Measurements from ENCODE around the gene GOLGA5.

GRCh38 chr14:92850492-92850891 is 56.4 kb downstream of the GOLGA5 start:
- TF ChIP-seq CTCF (IDR thresholded peaks at IDR 0.05) = no peak
- TF ChIP-seq POLR2A (IDR thresholded peaks at IDR 0.05) = no peak
